Smooth muscle cell (in vitro differentiated cells): ENCODE results near the gene USP12. TPM values are rescaled to one million over a fixed set of nuclear protein-coding genes. Genes with fewer than 3 reads are reported as not detected.

Experiments used
- DNase-seq: peaks from one replicate; lab custom pipeline; 2025; ENCODE audit not compliant: unreplicated experiment; lab: John Stamatoyannopoulos, UW
- H2AFZ ChIP-seq: fragments of 200-600 bp; sonication (generic); 2 replicates; pipeline ENCODE4 v1.6.0; 2016; ENCODE audit warnings: antibody characterized with exemption, low read depth, mild to moderate bottlenecking
- H3F3A ChIP-seq: fragments of 200-600 bp; sonication (generic); 2 replicates; pipeline ENCODE4 v1.6.0; 2017; ENCODE audit warnings: antibody characterized with exemption, low read depth
- H3K27ac ChIP-seq: fragments of 200-600 bp; sonication (generic); 2 replicates; pipeline ENCODE4 v1.5.1; 2016; ENCODE audit warnings: low read depth, mild to moderate bottlenecking
- H3K27me3 ChIP-seq: fragments of 200-600 bp; sonication (generic); 2 replicates; pipeline ENCODE4 v1.6.1; 2016; ENCODE audit warnings: low read depth, mild to moderate bottlenecking
- H3K36me3 ChIP-seq: fragments of 200-600 bp; sonication (generic); 2 replicates; pipeline ENCODE4 v1.5.1; 2016; ENCODE audit warnings: low read depth
- H3K4me1 ChIP-seq: fragments of 200-600 bp; sonication (generic); 2 replicates; pipeline ENCODE4 v1.5.1; 2016; ENCODE audit warnings: low read depth
- H3K4me2 ChIP-seq: fragments of 200-600 bp; sonication (generic); 2 replicates; pipeline ENCODE4 v1.6.0; 2016; ENCODE audit warnings: mild to moderate bottlenecking
- H3K4me3 ChIP-seq: fragments of 200-600 bp; sonication (generic); 2 replicates; pipeline ENCODE4 v1.5.1; 2016; ENCODE audit warnings: mild to moderate bottlenecking
- H3K79me2 ChIP-seq: fragments of 200-600 bp; sonication (generic); 2 replicates; pipeline ENCODE4 v1.6.0; 2016; ENCODE audit warnings: low read depth, mild to moderate bottlenecking
- H3K9ac ChIP-seq: fragments of 200-600 bp; sonication (generic); 2 replicates; pipeline ENCODE4 v1.6.0; 2016; ENCODE audit warnings: low read depth
- H3K9me3 ChIP-seq: fragments of 200-600 bp; sonication (generic); replicated peaks from 2 replicates; pipeline ENCODE4 v1.5.1; 2016; ENCODE audit warnings: low read depth
- H4K20me1 ChIP-seq: fragments of 200-600 bp; sonication (generic); 2 replicates; pipeline ENCODE4 v1.6.0; 2016; ENCODE audit warnings: low read depth
- WGBS: methylation state at CpG from one replicate; pipeline ENCODE4 v1.1.7; 2016; ENCODE audit warnings: low lambda C conversion rate; 5-methylcytosine and 5-hydroxymethylcytosine counted together
- polyA plus RNA-seq: library from polyadenylated mRNA; unstranded; fragments of >200 nt; fragmentation: Nextera tagmentation; extraction: Ambion mirVana; gene quantifications from 2 replicates; pipeline ENCODE4 v1.2.1, GENCODE V29; 2016
- total RNA-seq: library from RNA; depleted of rRNA; stranded (reverse); fragments of >200 nt; gene quantifications from 2 replicates; pipeline ENCODE4 v1.2.3, GENCODE V29; 2014
- TF ChIP-seq, protein P1 (sequence below): fragments of 200-600 bp; sonication (generic); IDR thresholded peaks from 2 replicates; pipeline ENCODE4 v1.5.1; 2017; ENCODE audit warnings: borderline replicate concordance, mild to moderate bottlenecking, antibody characterized with exemption; ENCODE audit not compliant: insufficient read depth, poor library complexity, severe bottlenecking

USP12 gene
- total and polyA plus RNA-seq, 2 experiments from 2014 or later, result 11.3 to 19.9 TPM

DNA sequence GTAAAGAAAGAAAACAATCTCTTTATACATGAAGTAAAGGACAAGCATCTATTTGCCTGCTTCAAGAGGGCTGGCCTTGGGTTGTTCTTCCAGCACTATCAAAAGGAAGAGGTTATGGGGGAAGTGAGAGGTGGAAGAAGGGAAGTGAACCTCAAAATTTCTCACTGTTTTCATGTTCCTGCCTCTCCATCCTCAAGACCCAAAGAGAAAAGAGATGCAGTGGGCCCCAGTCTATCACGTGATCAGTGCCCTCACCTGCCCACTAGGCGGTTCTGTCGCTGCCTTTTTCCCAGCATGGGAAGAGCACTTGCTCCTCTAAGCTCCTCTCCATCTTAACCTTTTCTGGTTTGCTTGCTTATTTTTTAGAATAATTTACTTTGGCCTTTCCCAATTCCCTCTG lies 6.2 kb upstream of the USP12 start:
- Histone ChIP-seq H3K4me2 (no peak overlapping the region), H3K79me2 (no peaks in the 10 kb centered on the region), H4K20me1 (no peaks in the 10 kb centered on the region), H3K36me3 (no peaks in the 10 kb centered on the region), H3K27ac (no peak overlapping the region), H3K4me3 (no peak overlapping the region), H3K4me1 (peaks cover 3% of the 10 kb centered on the region), H3K9ac (no peak overlapping the region), H2AFZ (no peak overlapping the region), H3K27me3 (no peaks in the 10 kb centered on the region), H3F3A (peaks cover 6% of the 10 kb centered on the region), H3K9me3 (no peaks in the 10 kb centered on the region)
- WGBS, result 22% methylated on average over 3 of the region's 3 CpGs
- DNase-seq, result no peak
- TF ChIP-seq, protein P1, sequence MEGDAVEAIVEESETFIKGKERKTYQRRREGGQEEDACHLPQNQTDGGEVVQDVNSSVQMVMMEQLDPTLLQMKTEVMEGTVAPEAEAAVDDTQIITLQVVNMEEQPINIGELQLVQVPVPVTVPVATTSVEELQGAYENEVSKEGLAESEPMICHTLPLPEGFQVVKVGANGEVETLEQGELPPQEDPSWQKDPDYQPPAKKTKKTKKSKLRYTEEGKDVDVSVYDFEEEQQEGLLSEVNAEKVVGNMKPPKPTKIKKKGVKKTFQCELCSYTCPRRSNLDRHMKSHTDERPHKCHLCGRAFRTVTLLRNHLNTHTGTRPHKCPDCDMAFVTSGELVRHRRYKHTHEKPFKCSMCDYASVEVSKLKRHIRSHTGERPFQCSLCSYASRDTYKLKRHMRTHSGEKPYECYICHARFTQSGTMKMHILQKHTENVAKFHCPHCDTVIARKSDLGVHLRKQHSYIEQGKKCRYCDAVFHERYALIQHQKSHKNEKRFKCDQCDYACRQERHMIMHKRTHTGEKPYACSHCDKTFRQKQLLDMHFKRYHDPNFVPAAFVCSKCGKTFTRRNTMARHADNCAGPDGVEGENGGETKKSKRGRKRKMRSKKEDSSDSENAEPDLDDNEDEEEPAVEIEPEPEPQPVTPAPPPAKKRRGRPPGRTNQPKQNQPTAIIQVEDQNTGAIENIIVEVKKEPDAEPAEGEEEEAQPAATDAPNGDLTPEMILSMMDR, result no peak

DNA sequence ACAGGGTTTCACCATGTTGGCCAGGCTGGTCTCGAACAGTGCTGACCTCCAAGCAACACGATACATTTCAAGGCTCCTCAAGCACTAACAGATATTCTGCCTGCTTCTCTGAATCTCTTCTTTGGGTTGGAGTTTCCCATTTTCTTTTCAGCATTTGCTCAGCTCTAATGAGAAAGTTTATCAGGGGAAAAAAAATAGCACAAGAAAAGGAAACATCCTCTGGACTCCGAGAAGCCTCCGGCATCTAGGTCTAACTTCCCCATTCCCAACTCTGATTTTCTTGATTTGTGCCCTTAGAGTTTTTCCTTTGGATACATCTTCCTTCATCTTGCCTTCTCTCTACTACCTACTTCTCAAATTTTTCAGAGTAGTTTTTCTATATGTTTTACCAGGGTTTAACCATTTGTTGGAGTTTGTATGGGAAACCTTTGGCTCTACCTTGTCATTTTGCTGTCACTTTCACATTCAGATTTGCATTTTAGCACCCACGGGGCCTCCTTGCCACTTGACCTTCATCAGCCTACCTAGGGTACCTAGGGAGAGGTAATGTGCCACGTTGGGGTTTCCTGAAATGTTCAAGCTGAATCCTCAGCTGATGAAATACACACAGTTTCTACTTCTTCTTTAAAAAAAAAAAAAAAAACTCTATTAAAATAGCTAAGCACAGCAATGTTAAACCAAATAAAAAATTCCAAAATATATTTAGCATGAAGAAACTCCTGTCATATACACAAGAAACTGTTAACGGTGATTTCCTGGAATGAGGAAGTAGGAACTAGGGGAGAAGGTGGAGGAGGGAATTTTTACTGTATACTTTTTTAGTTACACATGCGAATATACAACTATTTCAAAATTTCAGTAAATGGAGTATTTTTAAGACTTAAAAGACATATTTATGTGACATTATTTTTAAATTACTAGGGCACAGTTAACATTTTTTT lies 5.1 kb upstream of the USP12 start:
- Histone ChIP-seq H3K9me3 (no peaks in the 10 kb centered on the region), H3K4me1 (peaks cover 6% of the 10 kb centered on the region), H3K9ac (no peak overlapping the region), H3F3A (peaks cover 7% of the 10 kb centered on the region), H3K79me2 (no peaks in the 10 kb centered on the region), H3K4me3 (no peak overlapping the region), H3K27me3 (no peaks in the 10 kb centered on the region), H3K4me2 (no peak overlapping the region), H3K36me3 (no peaks in the 10 kb centered on the region), H3K27ac (no peak overlapping the region), H4K20me1 (no peaks in the 10 kb centered on the region), H2AFZ (no peak overlapping the region)
- no peak for DNase-seq
- TF ChIP-seq, protein P1, result no peak
- WGBS, result 87% methylated on average over 8 of the region's 8 CpGs

DNA sequence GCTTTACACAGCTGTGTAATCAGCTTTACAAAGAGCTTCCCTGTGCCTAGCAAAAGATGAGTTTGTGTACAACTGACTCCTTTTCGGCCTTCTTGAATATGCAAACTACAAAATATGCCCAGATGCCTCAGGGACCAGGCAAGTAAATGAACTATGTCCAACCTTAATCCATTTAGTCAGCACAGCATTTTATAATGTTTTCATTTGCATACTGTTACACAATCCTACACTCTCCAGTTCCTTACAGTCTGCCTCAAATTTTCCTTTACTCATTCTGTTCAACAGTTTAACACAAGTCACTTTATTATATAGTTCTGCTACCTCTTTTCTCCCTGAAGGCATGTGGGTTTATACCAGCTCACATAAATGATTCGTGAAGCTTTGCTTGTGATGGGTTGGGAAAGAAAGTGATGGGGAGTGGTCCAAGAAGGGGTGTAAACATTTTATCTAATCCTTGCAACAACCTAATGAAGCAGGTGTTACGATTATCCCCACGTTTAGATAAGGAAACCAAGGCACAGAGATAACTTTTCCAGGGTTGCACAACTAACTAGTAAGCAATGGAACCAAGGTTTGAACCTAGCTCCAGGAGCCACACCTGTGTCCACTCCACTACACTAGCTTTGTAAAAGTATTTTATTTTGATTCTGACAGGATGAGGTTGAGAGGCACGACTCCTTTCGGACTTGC lies 3.3 kb upstream of the USP12 start:
- DNase-seq, result no peak
- peaks cover 3% of the 10 kb centered on the region for H3K79me2 ChIP-seq

More for the DNA sequence above, 3.3 kb upstream of the USP12 start:
- WGBS, result 74% methylated on average over 6 of the region's 6 CpGs
- TF ChIP-seq, protein P1, result no peak
- H3K36me3 ChIP-seq, result no peaks in the 10 kb centered on the region
- no peaks in the 10 kb centered on the region for H3K9me3 ChIP-seq
- peaks cover 3% of the 10 kb centered on the region for H4K20me1 ChIP-seq
- no peaks in the 10 kb centered on the region for H3K27me3 ChIP-seq
- H3K9ac ChIP-seq, result no peak overlapping the region
- H3K4me1 ChIP-seq, result peaks cover 9% of the 10 kb centered on the region
- peaks cover 9% of the 10 kb centered on the region for H3F3A ChIP-seq
- no peak overlapping the region for H2AFZ ChIP-seq
- H3K4me3 ChIP-seq, result no peak overlapping the region
- H3K27ac ChIP-seq, result peak overlapping the region; percentile 28
- H3K4me2 ChIP-seq, result no peak overlapping the region
